Epithelial cell of esophagus (primary cell): ENCODE data around the gene EIF4EBP2.
A peak's percentile ranks its signal among the peaks of the same experiment; 100 is the strongest.

Experiments used
- DNase-seq: peaks from one replicate; pipeline ENCODE4 v3.0.0; 2010; ENCODE audit warnings: low read depth
- H3K4me3 ChIP-seq: 2 replicates; pipeline ENCODE4 v1.5.1; 2011; ENCODE audit warnings: mild to moderate bottlenecking, low read length, control low read depth
- TF ChIP-seq, protein P1 (sequence below): IDR thresholded peaks from 2 replicates; pipeline ENCODE4 v1.5.1; 2011; ENCODE audit warnings: low read depth, mild to moderate bottlenecking, low read length, control low read depth, inconsistent platforms; ENCODE audit not compliant: insufficient read depth; ENCODE audit errors: missing control alignments

The EIF4EBP2 gene

DNA sequence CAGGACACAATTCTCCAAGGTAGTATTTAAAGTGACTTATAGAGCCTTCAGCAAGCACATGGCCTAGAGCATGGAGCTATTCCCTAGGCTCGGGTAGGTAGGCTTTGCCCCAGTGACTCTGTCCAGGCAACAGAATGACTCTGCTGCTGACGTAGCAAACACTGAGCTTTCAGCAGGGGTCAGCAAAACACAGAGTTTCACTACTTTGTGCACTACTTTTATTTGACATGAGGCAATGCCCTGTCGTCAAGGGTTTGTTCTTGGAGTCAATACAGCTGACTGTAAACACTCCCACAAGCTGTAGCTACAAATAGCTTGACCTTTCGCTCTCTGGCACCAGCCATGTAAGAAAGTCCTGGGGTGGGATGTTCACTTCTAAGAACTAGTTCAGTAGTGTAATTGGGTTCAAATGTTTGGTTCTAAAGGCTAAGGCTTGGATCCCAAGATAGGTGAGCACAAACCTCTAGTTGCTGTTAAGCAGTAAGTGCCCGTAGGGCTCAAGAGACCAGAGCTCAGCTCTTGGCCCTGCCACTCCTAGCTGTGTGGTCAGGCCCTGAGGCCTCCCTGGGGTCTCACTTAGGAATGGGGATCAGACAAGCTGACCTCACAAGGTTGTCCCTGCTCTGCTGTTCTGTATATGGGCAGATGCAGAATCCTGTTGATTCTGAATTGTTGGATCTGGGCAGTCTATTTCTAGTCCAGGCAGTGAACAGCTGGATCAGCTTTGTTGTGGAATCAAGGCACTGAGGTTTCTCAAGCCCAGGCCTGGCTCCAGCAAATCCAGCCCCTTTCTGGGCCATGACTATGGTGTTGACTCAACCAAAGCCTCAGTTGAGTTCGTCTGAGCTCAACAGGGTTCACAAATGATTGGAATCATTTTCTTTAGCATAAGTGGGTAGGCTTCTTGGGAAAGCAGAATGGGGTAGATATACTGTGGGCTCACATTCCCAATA, 26.8 kb downstream of the EIF4EBP2 start:
- DNase-seq, result peak; percentile 51
- TF ChIP-seq, protein P1, sequence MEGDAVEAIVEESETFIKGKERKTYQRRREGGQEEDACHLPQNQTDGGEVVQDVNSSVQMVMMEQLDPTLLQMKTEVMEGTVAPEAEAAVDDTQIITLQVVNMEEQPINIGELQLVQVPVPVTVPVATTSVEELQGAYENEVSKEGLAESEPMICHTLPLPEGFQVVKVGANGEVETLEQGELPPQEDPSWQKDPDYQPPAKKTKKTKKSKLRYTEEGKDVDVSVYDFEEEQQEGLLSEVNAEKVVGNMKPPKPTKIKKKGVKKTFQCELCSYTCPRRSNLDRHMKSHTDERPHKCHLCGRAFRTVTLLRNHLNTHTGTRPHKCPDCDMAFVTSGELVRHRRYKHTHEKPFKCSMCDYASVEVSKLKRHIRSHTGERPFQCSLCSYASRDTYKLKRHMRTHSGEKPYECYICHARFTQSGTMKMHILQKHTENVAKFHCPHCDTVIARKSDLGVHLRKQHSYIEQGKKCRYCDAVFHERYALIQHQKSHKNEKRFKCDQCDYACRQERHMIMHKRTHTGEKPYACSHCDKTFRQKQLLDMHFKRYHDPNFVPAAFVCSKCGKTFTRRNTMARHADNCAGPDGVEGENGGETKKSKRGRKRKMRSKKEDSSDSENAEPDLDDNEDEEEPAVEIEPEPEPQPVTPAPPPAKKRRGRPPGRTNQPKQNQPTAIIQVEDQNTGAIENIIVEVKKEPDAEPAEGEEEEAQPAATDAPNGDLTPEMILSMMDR, result no peak
- H3K4me3 ChIP-seq, result no peak overlapping the region

- H3K4me3 ChIP-seq, result no peak overlapping the region
- TF ChIP-seq, protein P1, result no peak
- DNase-seq, result no peak
Observed at GRCh38 chr10:70432101-70432500, 28.2 kb downstream of the EIF4EBP2 start.

DNA sequence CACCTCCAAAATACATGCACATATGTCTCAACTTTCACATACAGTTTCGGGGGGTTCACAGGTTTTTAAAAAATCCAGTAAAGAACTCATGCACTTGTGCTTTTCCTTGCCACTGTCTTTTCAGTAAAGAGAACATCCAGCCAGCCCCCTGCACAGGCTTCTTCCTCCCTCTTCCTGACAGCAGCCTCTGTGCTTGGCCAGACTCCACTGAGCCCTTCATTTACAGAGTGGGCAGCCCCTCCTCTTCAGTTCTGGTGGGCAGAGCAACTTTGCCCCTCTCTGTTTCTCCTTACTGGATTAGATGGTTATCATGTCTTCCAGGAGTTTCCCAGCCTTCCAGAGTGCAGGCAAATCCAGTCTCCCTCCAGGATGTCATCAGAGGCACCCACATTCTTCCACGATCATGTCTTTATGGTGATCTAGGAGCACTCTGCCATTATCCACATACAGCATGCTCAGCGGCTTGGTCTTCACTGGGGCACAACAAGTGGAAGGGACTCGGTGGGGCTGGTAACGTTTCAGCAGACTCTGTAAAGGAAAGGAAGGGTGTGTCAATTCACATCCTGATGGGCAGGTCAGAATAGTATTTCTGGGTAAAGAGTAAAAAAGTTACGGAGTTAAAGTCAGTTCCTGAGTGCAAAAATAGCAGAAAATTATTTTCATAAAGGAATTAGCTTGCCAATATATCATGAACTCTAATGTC, 28.8 kb downstream of the EIF4EBP2 start:
- TF ChIP-seq, protein P1, result no peak
- no peak for DNase-seq
- no peak overlapping the region for H3K4me3 ChIP-seq

- H3K4me3 ChIP-seq, result no peak overlapping the region
- TF ChIP-seq, protein P1, result no peak
- DNase-seq, result no peak
Observed at GRCh38 chr10:70433581-70434280, 29.8 kb downstream of the EIF4EBP2 start.

DNA sequence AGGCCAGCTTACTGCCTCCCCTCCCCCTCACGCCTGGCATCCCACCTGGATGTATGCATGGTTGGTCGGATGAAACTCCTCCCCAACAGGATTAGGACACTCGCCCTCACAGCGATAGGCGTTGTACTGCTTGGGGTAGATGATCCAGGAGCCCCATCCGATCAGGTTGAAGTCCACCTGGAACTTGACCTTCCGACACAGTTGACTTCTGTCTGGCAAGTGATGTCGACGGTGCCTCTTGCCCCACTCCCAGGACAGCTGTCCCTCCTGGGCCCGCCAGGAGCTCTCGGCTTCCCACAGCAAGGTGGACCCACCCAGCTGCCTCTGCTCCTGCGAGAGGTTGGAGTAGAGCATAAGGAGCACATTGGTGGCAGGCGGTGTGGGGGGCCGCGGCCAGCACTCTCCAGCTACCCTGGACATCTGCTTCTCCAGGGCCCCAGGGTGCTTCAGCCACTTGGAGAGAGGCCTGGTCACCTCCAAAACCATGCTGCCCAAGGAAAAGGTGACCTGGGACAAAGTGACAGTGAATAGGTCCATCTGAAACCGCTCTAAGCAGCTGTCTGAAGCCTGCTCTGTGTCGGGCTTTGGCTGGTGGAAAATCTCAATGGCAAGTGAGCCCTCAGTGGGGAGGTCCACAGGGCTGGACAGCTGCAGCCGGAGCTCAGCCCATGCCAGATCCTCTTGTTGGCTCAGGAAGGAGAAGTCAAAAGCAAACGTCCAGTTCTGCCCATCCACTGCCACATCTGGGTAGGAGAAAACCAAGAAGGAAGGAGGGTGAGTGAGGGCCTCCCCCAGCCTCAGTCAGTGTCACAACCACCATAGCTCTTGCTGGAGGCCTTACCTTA, 31.5 kb downstream of the EIF4EBP2 start:
- no peak overlapping the region for H3K4me3 ChIP-seq
- no peak for DNase-seq
- TF ChIP-seq, protein P1, result no peak

DNA sequence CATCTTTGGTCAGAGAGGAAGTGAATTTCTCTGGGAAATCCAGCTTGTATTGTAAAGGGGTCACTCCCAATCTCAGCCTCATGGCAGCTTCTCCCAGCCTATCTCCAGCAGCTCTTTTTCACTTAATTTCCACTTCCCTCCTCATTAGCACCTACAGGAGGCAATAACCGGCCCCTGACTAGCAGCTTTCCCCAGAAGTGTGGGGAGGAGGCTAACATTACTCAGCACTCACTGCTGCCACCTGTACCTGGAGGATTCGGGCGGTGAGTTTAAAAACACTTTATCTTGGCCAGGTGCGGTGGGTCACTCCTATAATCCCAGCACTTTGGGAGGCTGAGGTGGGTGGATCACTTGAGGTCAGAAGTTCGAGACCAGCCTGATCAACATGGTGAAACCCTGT, 33.8 kb downstream of the EIF4EBP2 start:
- TF ChIP-seq, protein P1, result no peak
- DNase-seq, result no peak
- H3K4me3 ChIP-seq, result no peak overlapping the region
